Measurements from ENCODE around the gene PIM1. TPM values are rescaled to one million over a fixed set of nuclear protein-coding genes. Genes with fewer than 3 reads are reported as not detected.

PIM1 gene
- total and polyA plus RNA-seq, 9 of the 15 experiments (the other 6 are each of a cell fraction or from before 2014, with no cell fraction given): 19.0 to 789 (median 212) TPM

- TF ChIP-seq ILF3 (IDR thresholded peaks at IDR 0.05; ENCODE audit: borderline replicate concordance): no peak
- TF ChIP-seq MLLT1 (IDR thresholded peaks at IDR 0.05): no peak
- no peak; the same call in none of the 2 replicates for TF ChIP-seq MECOM (CRISPR knock-in tag; IDR thresholded peaks at IDR 0.05)
- TF ChIP-seq SP2 (IDR thresholded peaks at IDR 0.05; ENCODE audit: extremely low read depth, low read depth, low read length, poor library complexity, severe bottlenecking): no peak
- peak; percentile 91 for TF ChIP-seq SMARCB1 (IDR thresholded peaks at IDR 0.05; ENCODE audit: insufficient read length, low read depth)
- no peak for TF ChIP-seq KLF10 (CRISPR knock-in tag; IDR thresholded peaks at IDR 0.05)
- no peak for TF ChIP-seq ETV5 (CRISPR knock-in tag; IDR thresholded peaks at IDR 0.05; ENCODE audit: low read depth)
- no peak for TF ChIP-seq MCM5 (IDR thresholded peaks at IDR 0.05; ENCODE audit: low read depth)
Measured at GRCh38 chr6:37205175-37205996, 35.4 kb downstream of the PIM1 start (continued).

GRCh38 chr6:37205997-37206340 is 36.0 kb downstream of the PIM1 start:
- Histone ChIP-seq H3K79me2 (ENCODE audit: control insufficient read depth, insufficient read depth, low read length) (peaks cover 7% of the 10 kb centered on the region; the same call in 1 of the 3 replicates), H3K9me3 (replicated peaks; ENCODE audit: control insufficient read depth, insufficient read depth, low read depth, low read length) (no peaks in the 10 kb centered on the region), H3K4me2 (ENCODE audit: insufficient read depth, low read length) (peak overlapping the region; percentile 59), H2AFZ (ENCODE audit: low read depth, low read length) (peak overlapping the region; percentile 88), H3K36me3 (ENCODE audit: control insufficient read depth, insufficient read depth, low read length) (no peaks in the 10 kb centered on the region; the same call in 2 of the 3 replicates), H3K4me3 (no peak overlapping the region), H3K9me1 (ENCODE audit: control insufficient read depth, insufficient read depth, low read length) (no peaks in the 10 kb centered on the region), H3K4me1 (replicated peaks in 1 of 2; ENCODE audit: control insufficient read depth in 2 of 2, insufficient read depth in 2 of 2, low read length in 2 of 2) (peaks cover 70 to 89% of the 10 kb centered on the region in 2 experiments), H4K20me1 (replicated peaks; ENCODE audit: control insufficient read depth, insufficient read depth, low read length) (no peaks in the 10 kb centered on the region), H3K9ac (ENCODE audit: insufficient read depth in 1 of 2, low read depth in 2 of 2, low read length in 2 of 2) (peak overlapping the region in 1 of 2 experiments; percentile 65; a peak in 3 of 4 replicates), H3K27me3 (ENCODE audit: control insufficient read depth in 2 of 2, insufficient read depth in 2 of 2, low read length in 2 of 2) (no peaks in the 10 kb centered on the region), H3K27ac (ENCODE audit: extremely low read depth, low read depth, low read length) (peak overlapping the region; percentile 83)
- DNase-seq (ENCODE audit: extremely low read depth in 1 of 4, low spot score in 3 of 4): peak in 1 of 4 experiments; percentile 60
- ChIA-PET CTCF (ENCODE audit: low intra/inter-chr PET ratio) (interaction anchor here (0.6 to 9.0 kb wide), 2 partner anchors 118 to 186 kb away, joined by 3 to 204 read pairs; no protein-coding TSS in a partner anchor), POLR2A (interaction anchor here (0.6 to 7.3 kb wide), 5 partner anchors 12 to 220 kb away, joined by 3 to 67 read pairs (median 6); partner anchors contain the start of gene MTCH1)
- peak; percentile 3; the same call in 1 of the 3 replicates for ATAC-seq
- intact Hi-C loops (cut with micrococcal nuclease) (no loop called here), in situ Hi-C loops (cut with MboI) (loop anchor here (5.0 to 10.0 kb wide), 4 partner anchors 34 to 439 kb away; partner anchors contain the start of gene PIM1)
- FAIRE-seq: no peak
- no TSS peak for BruUV-seq (replicated peaks)
- 54% methylated on average over 4 of the region's 4 CpGs for WGBS (ENCODE audit: insufficient coverage, low coverage, missing lambda C conversion rate)
- TF ChIP-seq ELF4 (CRISPR knock-in tag; IDR thresholded peaks at IDR 0.05): no peak
- no peak for TF ChIP-seq ZNF384 (IDR thresholded peaks at IDR 0.05; ENCODE audit: low read depth, low read length)
- TF ChIP-seq ZFP30 (CRISPR knock-in tag; IDR thresholded peaks at IDR 0.05; ENCODE audit: borderline replicate concordance): no peak
- TF ChIP-seq BDP1 (IDR thresholded peaks at IDR 0.05; ENCODE audit: insufficient read depth, insufficient read length): no peak
- TF ChIP-seq RAD51 (IDR thresholded peaks at IDR 0.05; ENCODE audit: borderline replicate concordance, low read depth): no peak
- no peak for TF ChIP-seq TBP (optimal IDR thresholded peaks at IDR 0.05; ENCODE audit: low read depth, low read length)
- peak; percentile 52; the same call in 1 of the 2 replicates for TF ChIP-seq LARP7 (IDR thresholded peaks at IDR 0.05)
- no peak for TF ChIP-seq ZNF561 (CRISPR knock-in tag; conservative IDR thresholded peaks at IDR 0.05)
- TF ChIP-seq SREBF2 (CRISPR knock-in tag; IDR thresholded peaks at IDR 0.05): no peak
- no peak for TF ChIP-seq PCBP2 (IDR thresholded peaks at IDR 0.05; ENCODE audit: low read depth, low read length, poor library complexity, severe bottlenecking)
- no peak for TF ChIP-seq NCOA4 (IDR thresholded peaks at IDR 0.05; ENCODE audit: partially characterized antibody)
- no peak for TF ChIP-seq SRF (CRISPR knock-in tag; IDR thresholded peaks at IDR 0.05)
- TF ChIP-seq MED1 (CRISPR knock-in tag; IDR thresholded peaks at IDR 0.05; ENCODE audit: borderline replicate concordance): no peak
